ENCODE data around the gene ACSL4. TPM values are rescaled to one million over a fixed set of nuclear protein-coding genes. Genes with fewer than 3 reads are reported as not detected.

ACSL4 gene
- total RNA-seq (2022; extraction: Qiagen RNA extraction), result 16.7 to 24.0 TPM (median 22.0 TPM) in 5 replicates

DNA sequence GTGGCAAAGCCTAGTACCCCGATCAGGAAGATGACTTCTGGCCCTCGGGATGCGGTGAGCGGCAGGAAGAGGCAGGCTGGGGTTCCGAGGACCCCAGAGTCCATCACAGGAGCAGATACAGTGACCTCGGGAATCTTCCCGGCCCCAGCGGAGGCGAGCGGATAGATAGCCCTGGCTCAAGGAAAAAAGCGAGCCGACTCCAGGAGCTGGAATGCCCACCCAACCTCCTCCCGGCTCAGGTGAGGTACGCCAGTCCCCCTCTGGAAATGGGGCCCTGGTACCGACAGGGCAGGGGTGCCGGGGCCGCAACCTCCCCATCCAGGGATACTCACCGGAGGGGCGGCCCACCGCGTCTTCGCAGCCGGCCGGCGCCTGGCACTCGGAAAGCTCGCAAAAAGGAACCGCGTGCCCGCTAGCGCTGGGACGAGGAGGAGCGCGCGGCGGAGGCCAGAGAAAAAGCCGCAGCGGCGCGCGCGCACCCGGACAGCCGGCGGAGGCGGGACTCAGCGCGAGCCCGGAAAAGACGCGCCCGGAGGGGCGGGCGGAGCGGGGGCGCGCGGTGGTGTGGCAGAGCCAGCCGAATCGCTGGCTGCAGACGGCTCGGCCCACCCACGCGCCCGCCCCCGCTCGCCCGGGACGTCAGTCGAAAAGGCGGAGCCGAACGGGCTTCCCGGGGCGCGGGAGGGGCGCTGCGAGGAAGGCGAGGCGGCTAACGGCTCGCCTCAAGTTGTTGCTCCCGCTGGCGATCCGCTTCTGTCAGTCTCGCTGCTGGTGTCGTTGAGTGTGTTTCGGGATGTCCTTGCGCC is at the start of gene ACSL4:
Gene ACSL4, minus strand, starts transcription at position 451 of the 806 bp plus-strand sequence. CDS start 49,894 bp downstream, outside the sequence.

DNA sequence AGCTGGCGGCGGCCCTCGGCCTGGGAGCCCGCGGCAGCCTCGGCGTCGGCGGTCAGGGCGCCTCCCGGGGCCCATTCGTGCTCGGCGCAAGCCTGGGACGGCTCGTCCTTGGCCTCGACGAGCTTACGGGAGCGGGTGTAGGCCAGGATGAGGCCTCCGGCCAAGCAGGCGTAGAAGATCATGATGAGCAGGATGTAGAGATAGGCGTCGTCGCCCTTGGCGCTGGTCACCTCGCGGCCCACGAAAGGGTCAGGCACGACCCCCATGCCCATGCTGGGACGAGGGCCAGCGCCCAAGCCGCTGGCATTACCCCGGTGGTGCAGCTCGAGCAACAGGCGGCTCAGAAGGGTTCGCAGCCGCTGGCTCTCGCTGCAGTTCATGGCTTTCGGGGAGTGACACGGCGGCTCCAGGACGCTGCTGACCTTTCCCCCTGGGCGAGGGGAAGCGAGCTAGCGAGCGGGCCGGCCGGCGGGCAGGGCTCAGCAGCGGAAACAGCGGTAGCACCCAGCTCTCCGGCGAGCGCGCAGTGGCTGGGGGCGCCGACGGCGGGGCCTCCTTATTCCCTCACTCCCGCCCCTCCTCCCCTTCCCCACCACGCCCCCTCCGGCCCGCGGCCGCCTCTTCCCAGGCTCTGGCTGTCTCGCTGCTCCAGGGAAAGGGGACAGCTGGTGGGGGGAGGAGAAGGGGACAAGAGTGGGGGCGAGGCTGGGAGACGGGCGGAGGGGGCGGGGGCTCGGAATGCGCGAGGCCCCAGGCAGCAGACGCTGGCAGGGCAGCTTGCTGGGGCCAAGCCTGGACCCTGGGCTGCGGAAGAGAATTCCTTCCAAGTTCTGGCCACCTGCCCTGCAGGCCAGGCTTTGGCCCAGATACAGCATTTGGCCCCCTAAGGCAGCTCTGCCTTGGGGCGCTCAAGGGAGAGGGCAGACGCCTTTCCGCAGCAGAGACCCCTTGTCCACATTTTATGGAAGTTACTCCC is 108.1 kb downstream of the ACSL4 start, which contains the start of gene KCNE5:
Gene KCNE5, minus strand, starts transcription at position 532 of the 976 bp plus-strand sequence. Its CDS starts 152 bp downstream, at position 380.

Other genes with a start within 250 kb of the ACSL4 start
- gene NXT2, start 196.4 kb downstream of the ACSL4 start, total RNA-seq (2022; extraction: Qiagen RNA extraction), result 7.7 to 9.9 TPM (median 9.1 TPM) in 5 replicates
- 0.08 to 0.24 TPM in 2 of 5 replicates, not detected in the others for gene KCNE5, start 108.1 kb downstream of the ACSL4 start, total RNA-seq (2022; extraction: Qiagen RNA extraction)

All from A549 treated with Mapracorat at 1 μM for 4 hours (cell line).